Amniotic stem cell (primary cell): ENCODE data around the gene CHST8.

Experiments used
- DNase-seq: peaks from one replicate; lab custom pipeline; 2025; lab: John Stamatoyannopoulos, UW

The CHST8 gene

GRCh38 chr19:33737681-33738371 is 116.1 kb downstream of the CHST8 start:
- DNase-seq: no peak

DNA sequence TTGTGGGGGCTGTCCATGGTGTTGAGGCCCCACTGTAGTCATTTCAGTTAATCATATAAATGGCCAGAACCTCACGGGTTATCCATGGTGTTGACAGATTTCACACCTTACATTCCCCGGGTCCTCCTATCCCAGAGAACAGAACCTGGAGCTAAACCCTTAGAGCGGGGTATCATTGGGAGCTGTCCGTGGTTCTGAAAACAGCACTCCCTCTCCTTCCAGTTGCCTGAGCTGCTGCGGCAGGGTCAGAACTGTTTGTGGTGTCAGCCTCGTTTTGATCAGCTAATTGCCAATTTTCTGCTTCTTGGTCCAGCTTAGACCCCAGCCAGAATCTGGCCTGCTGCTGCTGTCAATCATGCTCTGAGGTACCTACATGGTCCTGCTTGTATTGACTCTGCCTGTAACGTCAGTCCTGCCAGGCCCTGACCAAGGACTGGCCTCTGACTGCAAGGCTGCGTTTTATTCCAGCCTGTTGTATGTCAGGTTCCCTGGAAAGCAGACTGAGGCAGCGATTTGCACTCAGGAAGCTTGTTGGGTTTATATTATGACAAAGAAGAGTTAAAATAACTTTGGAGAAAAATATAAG is 119.2 kb downstream of the CHST8 start:
- DNase-seq: no peak

GRCh38 chr19:33745297-33745696 is 123.5 kb downstream of the CHST8 start:
- no peak for DNase-seq

DNA sequence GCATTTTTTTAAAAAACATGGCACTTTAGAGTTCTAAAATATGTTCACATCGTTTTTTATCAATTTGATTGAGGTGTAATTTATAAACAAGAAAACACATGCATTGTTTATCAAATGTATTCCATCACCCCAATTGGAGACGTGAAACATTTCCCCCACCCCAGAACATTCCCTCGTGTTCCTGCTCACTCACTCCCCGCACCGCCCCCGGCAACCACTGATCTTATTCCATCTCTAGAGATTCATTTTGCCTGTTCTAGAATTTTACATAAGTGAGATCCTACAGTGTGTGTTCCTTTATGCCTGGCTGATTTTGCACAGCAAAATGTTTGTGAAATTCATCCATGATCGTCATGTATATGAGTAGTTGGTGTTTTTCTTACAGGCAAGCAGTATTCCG is 124.4 kb downstream of the CHST8 start:
- no peak for DNase-seq

- DNase-seq: no peak
Measured at GRCh38 chr19:33747273-33747672, 125.5 kb downstream of the CHST8 start.

GRCh38 chr19:33748231-33748630 is 126.5 kb downstream of the CHST8 start:
- DNase-seq: no peak

GRCh38 chr19:33749016-33749415 is 127.3 kb downstream of the CHST8 start:
- DNase-seq: no peak

- no peak for DNase-seq
Measured at GRCh38 chr19:33749619-33750175, 127.9 kb downstream of the CHST8 start.

DNA sequence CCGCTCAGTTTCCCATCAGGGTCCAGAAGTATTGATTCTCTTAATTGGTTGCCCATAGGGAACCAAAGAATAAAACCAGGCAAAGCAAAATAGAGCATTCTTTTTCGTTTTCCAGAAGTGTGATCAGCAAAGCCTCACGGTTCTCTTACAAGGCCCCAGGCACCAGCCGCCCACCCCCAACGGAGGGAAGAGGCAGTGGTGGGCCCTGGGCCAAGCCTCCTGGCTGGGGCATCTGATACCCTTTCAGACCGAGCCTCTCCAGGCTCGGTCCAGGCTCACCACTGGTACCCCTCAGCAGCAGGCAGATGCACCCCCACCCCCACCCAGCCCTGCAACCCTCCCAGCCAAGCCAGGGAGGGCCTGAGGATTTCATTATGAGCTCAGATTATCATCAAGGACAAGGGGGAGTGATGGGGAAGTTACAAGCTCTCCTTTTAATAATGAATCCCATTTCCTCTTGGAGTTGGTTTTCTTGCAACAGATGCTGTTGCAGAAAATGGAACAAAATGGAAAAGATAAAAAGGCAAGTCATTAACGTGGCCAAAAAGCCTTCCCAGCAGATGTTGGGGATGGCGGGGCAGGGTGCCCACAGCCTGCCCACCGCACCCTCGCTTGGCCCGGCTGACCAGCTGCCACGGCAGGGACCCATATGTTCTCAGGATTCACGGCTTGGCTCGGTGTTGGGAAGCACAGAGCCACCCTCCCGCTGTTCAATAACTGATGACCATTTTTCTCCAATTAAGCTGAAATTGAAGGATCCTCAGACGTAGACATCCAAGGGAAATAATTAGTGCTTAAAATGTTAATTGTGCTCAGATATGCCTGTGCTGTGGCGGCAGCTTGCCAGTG is 129.1 kb downstream of the CHST8 start:
- DNase-seq: no peak

GRCh38 chr19:33751436-33751770 is 129.7 kb downstream of the CHST8 start:
- DNase-seq: no peak

DNA sequence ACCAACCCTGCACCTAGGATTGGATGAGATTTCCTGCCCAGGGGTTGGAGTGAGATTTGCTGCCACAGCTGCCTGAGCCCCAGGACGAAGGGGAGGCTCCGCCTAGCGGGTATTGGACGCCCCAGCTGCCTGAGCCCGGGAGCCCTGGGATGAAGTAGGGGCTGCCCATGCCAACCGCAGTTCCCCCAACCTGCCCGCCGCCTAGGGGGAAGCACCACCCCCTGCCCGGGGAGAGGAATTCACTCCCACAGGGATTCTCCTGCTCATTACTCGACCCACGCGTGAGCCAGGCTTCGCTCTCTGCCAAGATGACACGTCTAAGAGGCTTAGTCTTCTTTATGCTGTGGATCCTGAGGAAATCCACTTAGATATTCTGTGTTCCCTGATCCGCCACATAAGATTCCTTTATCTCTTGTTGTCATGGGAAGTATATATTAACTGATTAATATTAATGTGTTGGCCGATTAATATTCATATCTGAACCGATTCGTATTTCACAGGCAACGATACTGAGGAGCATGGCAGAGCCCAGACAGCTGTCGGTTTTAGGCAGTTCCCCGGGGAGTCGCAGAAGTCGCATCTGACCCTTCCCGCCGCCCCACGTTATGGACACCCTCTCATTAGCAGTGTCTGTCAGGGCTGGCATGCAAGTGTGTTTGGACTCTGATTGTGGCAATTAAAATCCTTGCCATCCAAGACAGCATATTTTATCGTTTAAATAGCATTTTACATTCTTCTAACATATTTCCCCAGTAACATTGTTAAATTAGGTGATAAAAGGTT is 130.5 kb downstream of the CHST8 start:
- no peak for DNase-seq

DNA sequence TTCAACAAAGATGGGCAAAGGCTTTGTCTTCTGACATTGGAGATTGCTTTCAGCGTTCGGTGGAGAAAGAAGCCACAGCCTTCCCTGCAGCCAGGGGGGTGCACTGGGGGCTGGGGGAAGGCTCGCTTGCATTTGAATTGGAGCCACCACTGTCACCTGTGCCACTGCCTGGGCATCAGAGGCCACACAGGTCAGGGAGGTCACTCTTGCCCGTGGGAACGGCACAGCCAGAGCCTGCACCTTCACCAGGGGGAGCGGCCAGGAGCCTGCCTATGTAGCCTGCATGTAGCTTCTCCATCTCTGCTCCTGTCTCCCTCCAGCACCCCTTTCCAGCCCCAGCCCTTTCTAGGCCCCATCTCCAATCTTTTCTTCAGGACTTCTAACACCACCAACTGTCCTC is 131.2 kb downstream of the CHST8 start:
- DNase-seq: no peak

DNA sequence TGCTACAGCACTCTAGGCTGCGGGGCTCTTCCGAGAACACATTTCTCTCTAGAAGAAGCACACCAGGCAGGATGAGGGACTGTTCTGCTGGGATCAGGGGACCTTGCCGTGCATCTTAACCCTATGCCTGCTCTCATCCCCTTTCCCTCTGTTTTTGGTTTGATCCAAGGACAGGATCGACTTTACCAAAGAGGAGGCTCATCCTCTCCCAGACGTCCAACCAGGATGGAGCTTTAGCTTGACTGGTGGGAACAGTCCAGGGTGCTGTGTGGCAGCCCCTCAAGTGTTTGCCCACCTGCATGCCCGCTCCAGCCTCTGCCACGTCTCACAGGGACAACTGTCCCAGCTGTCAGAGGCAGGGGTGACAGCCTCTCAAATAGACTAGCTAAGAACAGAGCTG is 132.6 kb downstream of the CHST8 start:
- DNase-seq: no peak

DNA sequence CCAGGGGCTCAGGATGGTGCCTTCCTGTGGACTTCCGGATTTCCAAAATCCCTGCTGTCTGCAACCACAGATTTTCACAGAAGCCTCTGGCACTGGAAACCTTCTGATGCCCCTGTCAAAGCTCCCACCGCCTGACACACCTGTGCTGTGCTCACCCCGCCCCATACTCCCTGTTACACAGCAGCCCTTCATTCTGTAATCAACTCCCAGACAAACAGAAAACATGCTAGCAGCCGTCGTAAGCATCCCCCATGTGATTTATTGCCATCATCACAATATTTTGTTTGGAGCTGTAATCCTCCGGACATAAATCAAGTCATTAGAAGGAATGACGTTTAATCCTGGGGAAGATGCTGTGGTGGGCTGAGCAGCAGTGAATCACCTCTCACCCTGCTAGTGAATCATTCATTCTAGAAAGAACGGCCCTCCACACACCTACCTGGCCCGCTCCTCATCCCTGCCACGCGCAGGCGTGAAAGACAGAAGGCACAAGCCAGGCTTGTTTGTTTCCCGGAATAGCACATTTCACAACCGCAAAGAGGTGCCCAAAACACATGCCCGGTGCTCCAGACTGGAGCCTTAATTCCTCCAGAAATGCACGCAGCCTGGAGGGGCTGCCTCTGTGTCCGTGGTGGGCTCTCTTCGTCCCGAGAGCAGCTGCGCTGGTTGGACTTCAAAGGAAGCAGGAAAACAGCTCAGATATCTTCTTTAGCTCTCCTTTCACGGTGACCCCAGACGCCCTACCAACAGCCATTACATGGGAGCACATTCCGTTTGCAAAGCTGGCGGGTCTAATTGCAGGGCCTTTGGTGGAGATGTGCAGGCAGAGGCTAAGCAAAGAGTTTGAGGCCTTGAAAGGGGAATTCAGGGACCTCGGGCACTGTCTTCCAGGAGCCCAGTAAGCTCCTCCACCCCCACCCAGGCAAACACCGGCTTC is 133.6 kb downstream of the CHST8 start:
- DNase-seq: no peak

DNA sequence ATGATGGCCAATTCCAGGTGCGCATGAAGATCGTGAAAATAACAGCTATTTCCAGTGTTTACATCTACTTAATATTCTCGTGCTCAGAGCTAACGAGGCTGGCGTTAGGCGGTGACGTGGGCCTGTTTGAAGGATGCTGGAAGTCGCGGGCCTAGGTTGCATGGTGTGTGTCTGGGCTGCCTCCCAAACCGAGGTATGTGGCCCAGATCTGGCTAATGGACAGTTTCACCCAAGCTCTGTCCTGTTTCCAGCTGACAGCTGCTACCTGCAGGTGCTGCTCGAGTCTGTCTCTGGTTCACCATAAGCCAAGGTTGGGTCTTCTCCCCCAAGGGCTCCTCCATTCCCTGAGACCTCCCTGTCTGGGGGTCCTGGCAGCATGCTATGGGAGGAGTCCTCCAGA is 134.4 kb downstream of the CHST8 start:
- no peak for DNase-seq

GRCh38 chr19:33758541-33759013 is 136.8 kb downstream of the CHST8 start:
- DNase-seq: no peak

- DNase-seq: no peak
Measured at GRCh38 chr19:33759356-33759755, 137.6 kb downstream of the CHST8 start.

GRCh38 chr19:33763633-33764371 is 142.0 kb downstream of the CHST8 start:
- DNase-seq: no peak

DNA sequence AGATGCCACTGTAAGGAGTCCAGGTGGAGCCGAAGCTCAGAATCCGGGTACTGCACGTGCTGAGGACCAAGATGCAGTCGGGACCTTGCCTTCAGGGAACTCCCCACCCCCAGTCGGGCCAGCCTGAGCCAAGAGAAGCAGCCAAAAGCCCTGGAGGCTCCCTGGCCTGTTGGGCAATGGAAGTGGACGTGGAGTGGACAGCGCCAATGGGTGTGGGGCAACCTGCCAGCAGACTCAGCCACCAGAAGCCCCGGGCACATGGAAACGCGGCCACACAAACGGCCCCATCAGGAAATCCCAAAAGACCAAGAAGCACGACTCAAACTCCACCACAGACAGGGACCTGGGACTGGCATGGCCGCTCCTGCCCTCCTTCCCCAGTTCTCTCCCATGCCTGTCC is 144.9 kb downstream of the CHST8 start:
- DNase-seq: no peak

GRCh38 chr19:33767898-33768413 is 146.2 kb downstream of the CHST8 start:
- no peak for DNase-seq
